H1 (cell line): ENCODE measurements around the gene DDX3X. TPM values are rescaled to one million over a fixed set of nuclear protein-coding genes. Genes with fewer than 3 reads are reported as not detected.

Experiments used
- CTCF ChIA-PET: fragments of 300-600 bp; sonication (Branson Sonifier 250); formaldehyde crosslinking; loops from one replicate; lab custom pipeline; 2021; ENCODE audit not compliant: partially characterized antibody; lab: Charles Lee
- POLR2A ChIA-PET: fragments of 300-600 bp; sonication (Branson Sonifier 250); formaldehyde crosslinking; loops from one replicate; lab custom pipeline; 2021; ENCODE audit warnings: inconsistent platforms; ENCODE audit not compliant: partially characterized antibody; lab: Charles Lee
- DNase-seq, 2 experiments: peaks; one replicate each; pipeline versions ENCODE4 v3.0.0 to v3.0.0-alpha.2; 2010 to 2022; ENCODE audit warnings: low spot score in 2 of 2, low read depth in 1 of 2, mixed read lengths in 1 of 2
- FAIRE-seq: peaks from 2 replicates; lab custom pipeline; 2011; peaks lifted over from hg19 to GRCh38; lab: Jason Lieb, UNC
- H2AFZ ChIP-seq: 2 replicates; pipeline ENCODE4 v1.8.1; 2012; ENCODE audit warnings: low read length, inconsistent platforms
- H2AK5ac ChIP-seq: 2 replicates; pipeline ENCODE4 v1.6.1; 2013; ENCODE audit warnings: low read depth, low read length
- H2BK120ac ChIP-seq: replicated peaks from 2 replicates; pipeline ENCODE3; 2013; ENCODE audit warnings: low read depth, low read length, inconsistent platforms
- H2BK12ac ChIP-seq: 2 replicates; pipeline ENCODE4 v1.6.1; 2013; ENCODE audit warnings: low read depth, low read length
- H2BK15ac ChIP-seq: 2 replicates; pipeline ENCODE4 v1.6.1; 2013; ENCODE audit warnings: low read length
- H2BK20ac ChIP-seq: 2 replicates; pipeline ENCODE4 v1.6.1; 2013; ENCODE audit warnings: low read length
- H2BK5ac ChIP-seq: 2 replicates; pipeline ENCODE4 v1.6.1; 2013; ENCODE audit warnings: low read depth, low read length
- H3K14ac ChIP-seq: 2 replicates; pipeline ENCODE4 v1.6.1; 2013; ENCODE audit warnings: inconsistent platforms; ENCODE audit not compliant: insufficient read length
- H3K18ac ChIP-seq: 2 replicates; pipeline ENCODE4 v1.6.1; 2013; ENCODE audit warnings: low read length; ENCODE audit errors: extremely low read depth
- H3K23ac ChIP-seq: 2 replicates; pipeline ENCODE4 v1.6.1; 2013; ENCODE audit warnings: inconsistent platforms; ENCODE audit not compliant: insufficient read length
- H3K23me2 ChIP-seq: 2 replicates; pipeline ENCODE4 v1.6.1; 2013; ENCODE audit warnings: low read depth, low read length
- H3K27ac ChIP-seq: 2 replicates; pipeline ENCODE4 v1.6.1; 2011; ENCODE audit warnings: low read depth, low read length, inconsistent platforms
- H3K27me3 ChIP-seq, 4 experiments: replicated peaks in 1 of 4; 1 replicate in 1 of 4; 2 replicates in 3 of 4; pipeline versions ENCODE4 v1.6.1 to v1.8.1; 2011 to 2013; ENCODE audit warnings: low read length in 3 of 4, mild to moderate bottlenecking in 3 of 4, inconsistent platforms in 2 of 4, mixed read lengths in 2 of 4, moderate library complexity in 1 of 4; ENCODE audit not compliant: control insufficient read depth in 3 of 4, insufficient read depth in 3 of 4; ENCODE audit errors: extremely low read depth in 1 of 4
- H3K36me3 ChIP-seq, 4 experiments: 2 replicates each; pipeline versions ENCODE4 v1.6.1 to v1.8.1; 2011 to 2013; ENCODE audit warnings: mild to moderate bottlenecking in 4 of 4, low read length in 3 of 4, moderate library complexity in 2 of 4, control low read depth in 1 of 4, inconsistent platforms in 1 of 4; ENCODE audit not compliant: insufficient read depth in 4 of 4, control insufficient read depth in 2 of 4
- H3K4ac ChIP-seq: replicated peaks from 2 replicates; pipeline ENCODE3; 2013; ENCODE audit warnings: low read length, low read depth, mixed read lengths, inconsistent platforms; ENCODE audit not compliant: insufficient read length
- H3K4me1 ChIP-seq, 4 experiments: replicated peaks in 1 of 4; 1 replicate in 1 of 4; 2 replicates in 3 of 4; pipeline versions ENCODE4 v1.6.1 to v1.8.1; 2011 to 2013; ENCODE audit warnings: low read length in 3 of 4, inconsistent platforms in 2 of 4, mixed read lengths in 1 of 4; ENCODE audit not compliant: insufficient read depth in 4 of 4, control insufficient read depth in 3 of 4
- H3K4me2 ChIP-seq, 2 experiments: 2 replicates each; pipeline versions ENCODE4 v1.6.1 to v1.8.1; 2011 to 2013; ENCODE audit warnings: low read depth in 2 of 2, low read length in 2 of 2, control low read depth in 1 of 2, inconsistent platforms in 1 of 2, mild to moderate bottlenecking in 1 of 2; ENCODE audit not compliant: insufficient read depth in 1 of 2
- H3K4me3 ChIP-seq, 4 experiments: fragments of 200-600, 300-600 bp in 1 of 4; sonication (generic), shearing (Covaris generic), sonication (Bioruptor Twin) in 1 of 4; 2 replicates each; pipeline versions ENCODE4 v1.5.1 to v1.8.1; 2011 to 2016; ENCODE audit warnings: low read length in 4 of 4, low read depth in 3 of 4, control low read depth in 2 of 4, inconsistent platforms in 2 of 4, mild to moderate bottlenecking in 2 of 4, mixed read lengths in 1 of 4, moderate library complexity in 1 of 4; ENCODE audit not compliant: insufficient read depth in 2 of 4; ENCODE audit errors: extremely low read depth in 1 of 4
- H3K56ac ChIP-seq: replicated peaks from 2 replicates; pipeline ENCODE3; 2013; ENCODE audit warnings: low read depth, mild to moderate bottlenecking, mixed read lengths, low read length, inconsistent platforms; ENCODE audit not compliant: insufficient read length
- H3K79me1 ChIP-seq: 2 replicates; pipeline ENCODE4 v1.6.1; 2013; ENCODE audit warnings: low read depth, low read length, control low read depth
- H3K79me2 ChIP-seq, 2 experiments: 2 replicates each; pipeline versions ENCODE4 v1.6.1 to v1.8.1; 2012 to 2013; ENCODE audit warnings: low read length in 2 of 2, mild to moderate bottlenecking in 2 of 2, inconsistent platforms in 1 of 2; ENCODE audit not compliant: insufficient read depth in 2 of 2, control insufficient read depth in 1 of 2
- H3K9ac ChIP-seq, 4 experiments: replicated peaks in 1 of 4; 1 replicate in 1 of 4; 2 replicates in 3 of 4; pipeline versions ENCODE4 v1.6.1 to v1.8.1; 2011 to 2013; ENCODE audit warnings: low read depth in 3 of 4, low read length in 3 of 4, control low read depth in 2 of 4, mild to moderate bottlenecking in 2 of 4, moderate library complexity in 2 of 4, inconsistent platforms in 1 of 4; ENCODE audit errors: extremely low read depth in 1 of 4
- H3K9me3 ChIP-seq, 2 experiments: 2 replicates each; pipeline versions ENCODE4 v1.6.1 to v1.8.1; 2012 to 2013; ENCODE audit warnings: mild to moderate bottlenecking in 2 of 2, moderate library complexity in 2 of 2, control low read depth in 1 of 2, inconsistent platforms in 1 of 2, low read depth in 1 of 2, low read length in 1 of 2, mixed read lengths in 1 of 2; ENCODE audit not compliant: insufficient read depth in 2 of 2
- H4K20me1 ChIP-seq, 2 experiments: replicated peaks in 1 of 2; 2 replicates each; pipeline versions ENCODE3 to v1.8.1; 2011 to 2013; ENCODE audit warnings: inconsistent platforms in 2 of 2, low read length in 2 of 2, mild to moderate bottlenecking in 1 of 2; ENCODE audit not compliant: insufficient read depth in 2 of 2, control insufficient read depth in 1 of 2
- H4K5ac ChIP-seq: 2 replicates; pipeline ENCODE4 v1.6.1; 2013; ENCODE audit warnings: low read length, low read depth, mixed read lengths, inconsistent platforms; ENCODE audit not compliant: insufficient read length
- H4K8ac ChIP-seq: 2 replicates; pipeline ENCODE4 v1.8.0; 2013; ENCODE audit warnings: mild to moderate bottlenecking, moderate library complexity, low read length, inconsistent platforms; ENCODE audit not compliant: insufficient read depth; ENCODE audit errors: extremely low read depth
- H4K91ac ChIP-seq: replicated peaks from 2 replicates; pipeline ENCODE3; 2013; ENCODE audit warnings: low read length, mixed read lengths, inconsistent platforms; ENCODE audit not compliant: insufficient read length
- EP300 ChIP-seq, 2 experiments: IDR thresholded peaks; 1 replicate in 1 of 2; 2 replicates in 1 of 2; pipeline ENCODE4 v1.6.1; 2011 to 2012; ENCODE audit warnings: low read depth in 2 of 2, low read length in 2 of 2, mild to moderate bottlenecking in 2 of 2, borderline replicate concordance in 1 of 2, inconsistent platforms in 1 of 2, moderate library complexity in 1 of 2
- POLR2AphosphoS5 ChIP-seq: IDR thresholded peaks from 2 replicates; pipeline ENCODE4 v1.6.1; 2011; ENCODE audit warnings: low read depth, low read length
- SIN3A ChIP-seq, 2 experiments: IDR thresholded peaks in 1 of 2; conservative IDR thresholded peaks in 1 of 2; 2 replicates each; pipeline ENCODE4 v1.6.1; 2011 to 2012; ENCODE audit warnings: low read length in 2 of 2, improper control_type of control experiment in 1 of 2, low read depth in 1 of 2, mild to moderate bottlenecking in 1 of 2
- TEAD4 ChIP-seq: IDR thresholded peaks from 2 replicates; pipeline ENCODE4 v1.6.1; 2012; ENCODE audit warnings: low read depth, low read length, inconsistent platforms, mixed read lengths
- WGBS, 2 experiments: shearing (Covaris generic) in 1 of 2; methylation state at CpG; one replicate each; pipeline versions ENCODE4 v1.1.6 to v1.1.7; 2013 to 2015; ENCODE audit warnings: low lambda C conversion rate in 2 of 2, mixed read lengths in 2 of 2, inconsistent platforms in 1 of 2, low coverage in 1 of 2, missing lambda C conversion rate in 1 of 2; ENCODE audit not compliant: insufficient replicate concordance in 2 of 2, insufficient coverage in 1 of 2, insufficient read length in 1 of 2; ENCODE audit errors: extremely low coverage in 1 of 2, missing lambda C conversion rate in 1 of 2; 5-methylcytosine and 5-hydroxymethylcytosine counted together
- polyA plus RNA-seq, 7 experiments: library from polyadenylated mRNA; depleted of rRNA in 3 of 7; stranded (reverse) in 5 of 7; unstranded in 2 of 7; fragments of >200 nt in 5 of 7; fragments of 200-250 nt in 2 of 7; gene quantifications; 1 replicate in 5 of 7; 2 replicates in 1 of 7; 4 replicates in 1 of 7; pipeline versions ENCODE4 v1.2.1 to v1.2.3, GENCODE V29; 2011 to 2013; ENCODE audit warnings: missing spikeins in 2 of 7, mixed read lengths in 2 of 7
- total RNA-seq: library from RNA; stranded (reverse); fragmentation: NEBNext Ultra II Directional; extraction: Animal tissue kit (Norgen Biotek cat#: 25700); gene quantifications from 2 replicates; pipeline ENCODE4 v1.2.1, GENCODE V29; 2021

DDX3X gene
- total and polyA plus RNA-seq, 2 of the 8 experiments (the other 6 are each of a cell fraction or from before 2014, with no cell fraction given) = 39.4 to 291 TPM

DNA sequence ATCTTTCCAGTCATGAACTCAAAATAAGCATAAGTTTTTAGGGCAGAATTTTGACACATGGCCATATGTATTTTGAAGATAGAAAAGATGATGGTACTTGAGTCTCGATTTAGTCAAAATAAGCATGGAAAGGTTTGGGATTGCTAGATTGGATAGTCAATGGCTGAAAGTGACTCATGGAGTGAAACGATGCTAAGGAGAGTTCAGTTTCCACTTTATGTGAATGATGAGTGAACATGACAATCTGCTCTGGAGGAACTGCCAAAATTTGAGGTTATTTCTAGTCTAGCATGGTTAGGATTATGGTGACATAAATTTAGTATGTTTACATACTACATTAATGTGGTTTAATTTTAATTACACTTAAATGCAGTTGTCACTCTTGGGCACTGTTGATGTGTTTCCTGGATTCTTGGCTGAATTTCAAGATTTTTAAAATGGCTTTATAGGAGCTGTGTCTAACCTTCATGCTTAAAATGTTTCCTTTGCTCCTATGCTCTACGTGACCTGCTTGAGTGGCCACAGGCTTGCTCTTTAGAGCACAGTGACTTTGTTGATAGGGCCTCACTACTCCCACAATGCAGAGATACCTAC lies 17.1 kb downstream of the DDX3X start:
- H3K4me2 ChIP-seq = no peak overlapping the region
- H3K79me2 ChIP-seq = peaks cover 0 to under 1% of the 10 kb centered on the region in 2 experiments; a peak in 1 of 4 replicates
- H4K20me1 ChIP-seq = peaks cover 0 to 1% of the 10 kb centered on the region in 2 experiments
- FAIRE-seq = no peak
- H3K14ac ChIP-seq = no peak overlapping the region
- no peak overlapping the region for H2AK5ac ChIP-seq
- H3K56ac ChIP-seq = no peak overlapping the region
- no peak overlapping the region for H4K8ac ChIP-seq
- H2BK12ac ChIP-seq = no peak overlapping the region
- no peak overlapping the region for H2BK20ac ChIP-seq
- no peak overlapping the region for H3K27ac ChIP-seq
- H2BK15ac ChIP-seq = no peak overlapping the region
- H2BK120ac ChIP-seq = no peak overlapping the region
- H3K79me1 ChIP-seq = no peaks in the 10 kb centered on the region
- no peak for DNase-seq
- no peaks in the 10 kb centered on the region for H3K27me3 ChIP-seq
- H4K5ac ChIP-seq = no peak overlapping the region
- no peaks in the 10 kb centered on the region for H3K23me2 ChIP-seq
- H3K9ac ChIP-seq = no peak overlapping the region
- ChIA-PET CTCF (no interaction called here), POLR2A (interaction anchor here (0.5 to 3.6 kb wide), 17 partner anchors 8 to 125 kb away, joined by 3 to 20 read pairs (median 4); partner anchors contain the start of gene DDX3X)
- no peaks in the 10 kb centered on the region for H3K9me3 ChIP-seq
- no peak overlapping the region for H3K23ac ChIP-seq
- H3K36me3 ChIP-seq = peaks cover 3 to 33% (median 20%) of the 10 kb centered on the region in 4 experiments; a peak in 7 of 8 replicates
- no peak overlapping the region for H4K91ac ChIP-seq
- no peak overlapping the region for H2BK5ac ChIP-seq
- H3K4me1 ChIP-seq = peaks cover 0 to 3% (median 0%) of the 10 kb centered on the region in 4 experiments; a peak in 2 of 7 replicates
- no peak overlapping the region for H3K18ac ChIP-seq
- no peak overlapping the region for H3K4ac ChIP-seq
- H3K4me3 ChIP-seq = no peak overlapping the region
- 80% methylated on average over 3 of the region's 3 CpGs; no CpG with 5 or more reads in 1 of the 2 experiments for WGBS, 2 experiments
- no peak overlapping the region for H2AFZ ChIP-seq
- TF ChIP-seq EP300 (IDR thresholded peaks at IDR 0.05; ENCODE audit: borderline replicate concordance in 1 of 2, low read depth in 2 of 2, low read length in 2 of 2) = no peak
- TF ChIP-seq SIN3A (conservative IDR thresholded peaks at IDR 0.05 in 1 of 2, IDR thresholded peaks at IDR 0.05 in 1 of 2; ENCODE audit: low read depth in 1 of 2, low read length in 2 of 2) = 0 out of 4 replicates have a peak, but pooled peaks of 1 of the 2 experiments have one; percentile 16
- peak; percentile 50 for TF ChIP-seq POLR2AphosphoS5
- no peak for TF ChIP-seq TEAD4
